ENCODE measurements around the gene CDK17. TPM values are rescaled to one million over a fixed set of nuclear protein-coding genes. Genes with fewer than 3 reads are reported as not detected.

Gene CDK17
- total and polyA plus RNA-seq, 4 donors, result 5.3 to 69.7 (median 27.7) TPM

GRCh38 chr12:96236221-96236822 lies 163.9 kb downstream of the CDK17 start:
- no peaks in the 10 kb centered on the region for H3K9me3 ChIP-seq (ENCODE audit: control insufficient read depth, low read length)
- intact Hi-C loops (cut with DNase I), result loop anchor here (2.0 to 10.0 kb wide), 3 partner anchors 164 to 248 kb away; partner anchors contain the start of genes CDK17 (in 2 of the 2) and CFAP54 (in 1 of the 2)
- H3K4me3 ChIP-seq (ENCODE audit: low read length in 2 of 2), result no peak overlapping the region
- WGBS, 2 donors, result 21 to 25% methylated on average over 18 of the region's 18 CpGs
- no peaks in the 10 kb centered on the region for H3K36me3 ChIP-seq (ENCODE audit: control insufficient read depth in 1 of 2, insufficient read depth in 2 of 2, low read length in 1 of 2)
- H3K27ac ChIP-seq (ENCODE audit: low read depth in 1 of 2, low read length in 2 of 2), result no peak overlapping the region
- H3K4me1 ChIP-seq (ENCODE audit: control insufficient read depth in 1 of 2, insufficient read depth in 2 of 2, low read length in 2 of 2), result peaks cover 0 to 2% of the 10 kb centered on the region in 2 donors
- H3K27me3 ChIP-seq (ENCODE audit: control insufficient read depth in 1 of 2, insufficient read depth in 2 of 2, low read length in 1 of 2), result no peaks in the 10 kb centered on the region
- DNase-seq (no peak), ATAC-seq (ENCODE audit: low FRiP score) (no peak)

- no peak overlapping the region for H3K27ac ChIP-seq (ENCODE audit: low read depth in 1 of 2, low read length in 2 of 2)
Observed at GRCh38 chr12:96235484-96235826, 164.8 kb downstream of the CDK17 start.

GRCh38 chr12:96234591-96235483 lies 165.4 kb downstream of the CDK17 start:
- H3K4me3 ChIP-seq (ENCODE audit: low read length in 2 of 2), result no peak overlapping the region
- WGBS, 2 donors, result 85 to 86% methylated on average over 21 to 22 of the region's 22 CpGs
- no peaks in the 10 kb centered on the region for H3K27me3 ChIP-seq (ENCODE audit: control insufficient read depth in 1 of 2, insufficient read depth in 2 of 2, low read length in 1 of 2)
- H3K9me3 ChIP-seq (ENCODE audit: control insufficient read depth, low read length), result no peaks in the 10 kb centered on the region
- peak overlapping the region in 1 of 2 donors; percentile 18 for H3K27ac ChIP-seq (ENCODE audit: low read depth in 1 of 2, low read length in 2 of 2)
- H3K36me3 ChIP-seq (ENCODE audit: control insufficient read depth in 1 of 2, insufficient read depth in 2 of 2, low read length in 1 of 2), result no peaks in the 10 kb centered on the region
- peaks cover 0 to 2% of the 10 kb centered on the region in 2 donors for H3K4me1 ChIP-seq (ENCODE audit: control insufficient read depth in 1 of 2, insufficient read depth in 2 of 2, low read length in 2 of 2)
- ATAC-seq (ENCODE audit: low FRiP score) (no peak), DNase-seq (no peak)
- intact Hi-C loops (cut with DNase I), result loop anchor here (10.0 kb wide), 2 partner anchors 170 to 250 kb away; partner anchors contain the start of genes CDK17 (in 1 of the 2) and CFAP54 (in 1 of the 2)

More at GRCh38 chr12:96235484-96235826, 164.8 kb downstream of the CDK17 start:
- Histone ChIP-seq H3K9me3 (ENCODE audit: control insufficient read depth, low read length) (no peaks in the 10 kb centered on the region), H3K4me1 (ENCODE audit: control insufficient read depth in 1 of 2, insufficient read depth in 2 of 2, low read length in 2 of 2) (peaks cover 0 to 2% of the 10 kb centered on the region in 2 donors), H3K27me3 (ENCODE audit: control insufficient read depth in 1 of 2, insufficient read depth in 2 of 2, low read length in 1 of 2) (no peaks in the 10 kb centered on the region), H3K36me3 (ENCODE audit: control insufficient read depth in 1 of 2, insufficient read depth in 2 of 2, low read length in 1 of 2) (no peaks in the 10 kb centered on the region), H3K4me3 (ENCODE audit: low read length in 2 of 2) (no peak overlapping the region)
- 92 to 94% methylated on average over 5 of the region's 5 CpGs for WGBS, 2 donors
- DNase-seq, result no peak
- intact Hi-C loops (cut with DNase I), result loop anchor here (10.0 kb wide), 2 partner anchors 169 to 249 kb away; partner anchors contain the start of genes CDK17 (in 1 of the 2) and CFAP54 (in 1 of the 2)
- ATAC-seq (ENCODE audit: low FRiP score), result no peak

GRCh38 chr12:96233939-96234461 lies 166.2 kb downstream of the CDK17 start:
- intact Hi-C loops (cut with DNase I), result loop anchor here (10.0 kb wide), 2 partner anchors 171 to 251 kb away; partner anchors contain the start of genes CDK17 (in 1 of the 2) and CFAP54 (in 1 of the 2)
- H3K27me3 ChIP-seq (ENCODE audit: control insufficient read depth in 1 of 2, insufficient read depth in 2 of 2, low read length in 1 of 2), result no peaks in the 10 kb centered on the region
- peak overlapping the region in 1 of 2 donors; percentile 4 for H3K27ac ChIP-seq (ENCODE audit: low read depth in 1 of 2, low read length in 2 of 2)
- no peaks in the 10 kb centered on the region for H3K9me3 ChIP-seq (ENCODE audit: control insufficient read depth, low read length)
- H3K36me3 ChIP-seq (ENCODE audit: control insufficient read depth in 1 of 2, insufficient read depth in 2 of 2, low read length in 1 of 2), result no peaks in the 10 kb centered on the region
- peaks cover 0 to 2% of the 10 kb centered on the region in 2 donors for H3K4me1 ChIP-seq (ENCODE audit: control insufficient read depth in 1 of 2, insufficient read depth in 2 of 2, low read length in 2 of 2)
- 11 to 12% methylated on average over 15 of the region's 15 CpGs for WGBS, 2 donors
- H3K4me3 ChIP-seq (ENCODE audit: low read length in 2 of 2), result no peak overlapping the region
- DNase-seq (peak; percentile 94 to 97), ATAC-seq (ENCODE audit: low FRiP score) (peak; percentile 92)

- DNase-seq (no peak), ATAC-seq (ENCODE audit: low FRiP score) (peak; percentile 27)
- intact Hi-C loops (cut with DNase I), result loop anchor here (10.0 kb wide), 2 partner anchors 172 to 252 kb away; partner anchors contain the start of genes CDK17 (in 1 of the 2) and CFAP54 (in 1 of the 2)
- H3K27me3 ChIP-seq (ENCODE audit: control insufficient read depth in 1 of 2, insufficient read depth in 2 of 2, low read length in 1 of 2), result no peaks in the 10 kb centered on the region
- no peak overlapping the region for H3K4me3 ChIP-seq (ENCODE audit: low read length in 2 of 2)
- peak overlapping the region in 1 of 2 donors; percentile 2 for H3K27ac ChIP-seq (ENCODE audit: low read depth in 1 of 2, low read length in 2 of 2)
- no peaks in the 10 kb centered on the region for H3K9me3 ChIP-seq (ENCODE audit: control insufficient read depth, low read length)
- peaks cover 0 to 2% of the 10 kb centered on the region in 2 donors for H3K4me1 ChIP-seq (ENCODE audit: control insufficient read depth in 1 of 2, insufficient read depth in 2 of 2, low read length in 2 of 2)
- WGBS, 2 donors, result 83 to 88% methylated on average over 7 of the region's 7 CpGs
- no peaks in the 10 kb centered on the region for H3K36me3 ChIP-seq (ENCODE audit: control insufficient read depth in 1 of 2, insufficient read depth in 2 of 2, low read length in 1 of 2)
Observed at GRCh38 chr12:96233168-96233567, 167.1 kb downstream of the CDK17 start.

GRCh38 chr12:96230646-96231045 lies 169.6 kb downstream of the CDK17 start:
- ATAC-seq (ENCODE audit: low FRiP score), result no peak
- intact Hi-C loops (cut with DNase I), result loop anchor here (10.0 kb wide), 2 partner anchors 174 to 254 kb away; partner anchors contain the start of genes CDK17 (in 1 of the 2) and CFAP54 (in 1 of the 2)
- Histone ChIP-seq H3K27ac (ENCODE audit: low read depth in 1 of 2, low read length in 2 of 2) (no peak overlapping the region), H3K4me1 (ENCODE audit: control insufficient read depth in 1 of 2, insufficient read depth in 2 of 2, low read length in 2 of 2) (peaks cover 0 to 2% of the 10 kb centered on the region in 2 donors), H3K9me3 (ENCODE audit: control insufficient read depth, low read length) (no peaks in the 10 kb centered on the region), H3K4me3 (ENCODE audit: low read length in 2 of 2) (no peak overlapping the region), H3K27me3 (ENCODE audit: control insufficient read depth in 1 of 2, insufficient read depth in 2 of 2, low read length in 1 of 2) (no peaks in the 10 kb centered on the region), H3K36me3 (ENCODE audit: control insufficient read depth in 1 of 2, insufficient read depth in 2 of 2, low read length in 1 of 2) (peaks cover 0 to 2% of the 10 kb centered on the region in 2 donors)
- 95 to 97% methylated on average over 13 of the region's 13 CpGs for WGBS, 2 donors
- no peak for DNase-seq

- H3K27ac ChIP-seq (ENCODE audit: low read depth in 1 of 2, low read length in 2 of 2), result no peak overlapping the region
- ATAC-seq (ENCODE audit: low FRiP score) (no peak), DNase-seq (no peak)
- WGBS, 2 donors, result 88 to 91% methylated on average over 12 of the region's 12 CpGs
- H3K27me3 ChIP-seq (ENCODE audit: control insufficient read depth in 1 of 2, insufficient read depth in 2 of 2, low read length in 1 of 2), result no peaks in the 10 kb centered on the region
- H3K9me3 ChIP-seq (ENCODE audit: control insufficient read depth, low read length), result no peaks in the 10 kb centered on the region
- no peak overlapping the region for H3K4me3 ChIP-seq (ENCODE audit: low read length in 2 of 2)
- H3K36me3 ChIP-seq (ENCODE audit: control insufficient read depth in 1 of 2, insufficient read depth in 2 of 2, low read length in 1 of 2), result peaks cover 0 to 2% of the 10 kb centered on the region in 2 donors
- H3K4me1 ChIP-seq (ENCODE audit: control insufficient read depth in 1 of 2, insufficient read depth in 2 of 2, low read length in 2 of 2), result no peaks in the 10 kb centered on the region
- intact Hi-C loops (cut with DNase I), result no loop called here
Observed at GRCh38 chr12:96228566-96229248, 171.5 kb downstream of the CDK17 start.
